ENCODE data around the gene KLHL30.

KLHL30 gene

DNA sequence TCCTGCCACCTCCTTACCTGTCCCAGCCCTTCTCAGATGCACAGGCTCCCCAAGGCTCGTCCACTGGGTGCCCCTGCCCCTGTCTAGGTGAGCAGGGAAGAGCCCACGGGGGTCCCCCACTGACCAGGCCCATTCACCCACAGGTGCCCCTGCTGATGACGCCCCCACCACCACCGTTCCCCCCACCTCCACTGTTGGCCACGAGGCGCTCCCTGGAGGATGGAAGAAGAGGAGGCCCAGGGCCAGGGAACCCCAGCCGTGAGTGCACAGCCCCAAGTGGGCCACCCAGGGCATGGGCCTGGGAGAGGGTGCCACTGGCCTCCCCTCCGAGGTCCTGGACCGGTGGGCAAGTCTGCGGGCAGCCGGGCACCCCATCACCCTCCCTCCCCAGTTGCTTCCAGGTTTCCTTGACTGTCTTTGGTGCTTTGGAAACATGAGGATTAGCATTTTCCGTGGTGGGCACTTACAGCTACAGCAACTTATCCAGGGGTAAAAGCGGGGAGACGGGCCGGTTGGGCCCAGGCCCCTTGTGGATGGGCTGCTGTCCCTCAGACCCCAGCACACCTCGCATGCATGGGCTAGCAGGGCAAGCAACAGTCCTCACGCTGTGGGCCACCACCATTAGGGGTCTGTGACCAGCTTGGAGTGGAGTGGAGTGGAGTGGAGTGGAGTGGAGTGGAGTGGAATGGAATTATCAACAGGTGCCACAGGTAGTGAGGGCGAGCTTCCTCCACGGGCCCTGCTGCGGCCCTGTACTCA lies 13.2 kb upstream of the KLHL30 start:
- H3K4me3 ChIP-seq (ENCODE audit: control insufficient read depth, low read depth, low read length), result no peak overlapping the region
- TF ChIP-seq CTCF (IDR thresholded peaks at IDR 0.05; ENCODE audit: control insufficient read depth, insufficient read depth, low read depth, low read length, missing control alignments), result no peak
- no peak for DNase-seq (ENCODE audit: low read depth)

- TF ChIP-seq CTCF (IDR thresholded peaks at IDR 0.05; ENCODE audit: control insufficient read depth, insufficient read depth, low read depth, low read length, missing control alignments), result no peak
- no peak overlapping the region for H3K4me3 ChIP-seq (ENCODE audit: control insufficient read depth, low read depth, low read length)
- no peak for DNase-seq (ENCODE audit: low read depth)
These were observed 12.1 kb upstream of the KLHL30 start for GRCh38 chr2:238126338-238126737.

DNA sequence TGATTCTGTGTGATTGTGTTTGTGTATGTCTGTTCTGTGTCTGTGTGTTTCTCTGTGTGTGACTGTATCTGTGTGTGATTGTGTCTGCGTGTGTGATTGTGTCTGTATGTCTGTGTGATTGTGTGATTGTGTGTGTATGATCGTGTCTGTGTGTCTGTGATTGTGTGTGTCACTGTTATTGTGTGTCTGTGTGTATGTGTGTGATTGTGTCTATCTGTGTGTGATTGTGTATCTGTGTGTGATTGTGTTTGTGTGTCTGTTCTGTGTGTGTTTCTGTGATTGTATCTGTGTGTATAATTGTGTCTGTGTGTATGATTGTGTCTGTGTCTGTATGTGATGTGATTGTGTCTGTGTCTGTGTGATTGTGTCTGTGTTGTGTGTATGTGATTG lies 11.7 kb upstream of the KLHL30 start:
- TF ChIP-seq CTCF (IDR thresholded peaks at IDR 0.05; ENCODE audit: control insufficient read depth, insufficient read depth, low read depth, low read length, missing control alignments), result no peak
- DNase-seq (ENCODE audit: low read depth), result no peak
- H3K4me3 ChIP-seq (ENCODE audit: control insufficient read depth, low read depth, low read length), result no peak overlapping the region

GRCh38 chr2:238127165-238128060 lies 11.1 kb upstream of the KLHL30 start:
- no peak for DNase-seq (ENCODE audit: low read depth)
- no peak overlapping the region for H3K4me3 ChIP-seq (ENCODE audit: control insufficient read depth, low read depth, low read length)
- TF ChIP-seq CTCF (IDR thresholded peaks at IDR 0.05; ENCODE audit: control insufficient read depth, insufficient read depth, low read depth, low read length, missing control alignments), result no peak

DNA sequence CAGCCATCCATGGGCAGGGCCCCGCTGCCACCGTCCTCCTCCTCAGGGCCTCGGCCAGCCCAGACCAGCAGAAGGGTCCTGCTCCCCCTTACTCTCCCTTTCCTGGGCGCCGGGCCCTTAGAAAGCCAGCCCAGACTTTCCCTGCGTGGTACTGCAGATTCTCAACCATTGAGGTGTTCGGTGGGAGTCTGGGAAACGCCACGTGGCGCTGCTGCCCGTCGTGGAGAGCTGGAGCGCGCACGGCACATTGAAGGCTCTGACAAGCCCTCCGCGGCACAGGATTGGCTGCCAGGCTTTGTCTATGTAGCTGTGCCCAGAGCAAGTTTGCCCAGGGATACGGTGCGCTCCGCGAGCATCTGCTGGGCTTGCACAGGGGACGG lies 10.4 kb upstream of the KLHL30 start:
- no peak overlapping the region for H3K4me3 ChIP-seq (ENCODE audit: control insufficient read depth, low read depth, low read length)
- DNase-seq (ENCODE audit: low read depth), result no peak
- no peak for TF ChIP-seq CTCF (IDR thresholded peaks at IDR 0.05; ENCODE audit: control insufficient read depth, insufficient read depth, low read depth, low read length, missing control alignments)

- no peak overlapping the region for H3K4me3 ChIP-seq (ENCODE audit: control insufficient read depth, low read depth, low read length)
- no peak for TF ChIP-seq CTCF (IDR thresholded peaks at IDR 0.05; ENCODE audit: control insufficient read depth, insufficient read depth, low read depth, low read length, missing control alignments)
These were observed 9.9 kb upstream of the KLHL30 start for GRCh38 chr2:238128534-238129001.

More at GRCh38 chr2:238128534-238129001, 9.9 kb upstream of the KLHL30 start:
- DNase-seq (ENCODE audit: low read depth), result no peak

Data from AG09309 (cell line).